Activated CD4-positive, alpha-beta T cell treated with anti-CD3 and anti-CD28 coated beads for 48 hours (primary cell): ENCODE measurements around the gene AFTPH.

ENCODE experiments used
- DNase-seq: peaks from one replicate; pipeline ENCODE4 v3.0.0-alpha.2; 2020

AFTPH gene

DNA sequence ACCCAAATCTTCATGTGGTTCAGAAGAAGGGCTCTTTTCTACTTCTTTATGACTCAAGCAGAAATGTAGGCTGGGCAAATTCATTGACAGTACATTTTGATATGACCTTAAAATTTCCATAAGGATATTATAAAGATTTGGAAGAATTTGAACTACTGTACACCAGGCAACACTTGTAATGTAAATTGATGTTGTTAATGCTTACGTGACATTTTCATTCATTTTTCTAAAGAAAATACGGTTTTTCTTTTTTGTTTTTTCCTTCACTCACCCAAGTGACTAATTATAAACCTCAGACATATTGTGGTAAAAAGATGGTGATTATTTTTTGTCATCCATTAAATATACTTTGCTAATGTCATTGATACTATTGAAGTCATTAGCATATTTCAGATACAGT, 17.4 kb downstream of the AFTPH start:
- no peak for DNase-seq

DNA sequence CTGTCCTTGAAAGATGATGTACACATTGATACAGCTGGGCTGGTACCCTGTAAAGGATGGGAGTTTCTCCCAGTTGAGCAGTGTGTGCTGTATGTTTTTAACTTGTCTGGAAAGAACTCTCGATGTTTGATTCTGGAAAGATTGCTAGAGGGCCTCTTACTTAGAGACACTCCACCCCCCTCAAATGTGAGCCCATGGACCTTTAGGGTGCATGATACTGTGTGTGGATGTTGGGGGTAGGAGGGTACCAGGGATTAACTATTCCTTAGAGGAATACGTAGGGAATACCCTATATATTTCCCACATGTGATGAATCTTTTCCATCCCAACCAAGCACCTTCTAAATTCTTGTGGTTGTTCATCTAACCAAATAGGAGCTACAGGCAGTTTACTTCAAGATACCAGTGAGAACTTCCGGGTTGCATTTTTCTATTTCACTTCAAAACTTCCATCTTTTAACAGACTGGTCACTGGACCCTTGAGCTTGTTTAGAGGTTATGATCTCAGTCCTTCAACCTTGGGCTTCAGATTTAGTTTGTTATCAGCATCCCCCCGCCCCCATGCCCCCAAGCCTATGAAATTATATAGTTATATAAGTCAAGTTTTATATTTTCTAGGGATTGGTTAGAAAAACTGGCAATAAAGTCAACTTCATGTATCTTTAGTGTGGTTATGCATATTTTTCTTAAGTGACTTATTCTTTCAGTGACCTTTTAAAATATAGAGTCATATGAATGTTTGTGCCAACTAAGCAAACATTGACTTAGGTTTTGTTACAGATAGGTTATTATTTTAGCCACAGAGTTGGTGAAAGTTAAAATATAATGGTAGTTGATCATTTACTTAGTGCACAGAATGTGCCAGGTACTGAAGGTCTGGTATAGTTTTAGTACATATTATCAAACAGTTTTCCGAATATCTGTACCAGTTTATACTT, 18.2 kb downstream of the AFTPH start:
- no peak for DNase-seq

DNA sequence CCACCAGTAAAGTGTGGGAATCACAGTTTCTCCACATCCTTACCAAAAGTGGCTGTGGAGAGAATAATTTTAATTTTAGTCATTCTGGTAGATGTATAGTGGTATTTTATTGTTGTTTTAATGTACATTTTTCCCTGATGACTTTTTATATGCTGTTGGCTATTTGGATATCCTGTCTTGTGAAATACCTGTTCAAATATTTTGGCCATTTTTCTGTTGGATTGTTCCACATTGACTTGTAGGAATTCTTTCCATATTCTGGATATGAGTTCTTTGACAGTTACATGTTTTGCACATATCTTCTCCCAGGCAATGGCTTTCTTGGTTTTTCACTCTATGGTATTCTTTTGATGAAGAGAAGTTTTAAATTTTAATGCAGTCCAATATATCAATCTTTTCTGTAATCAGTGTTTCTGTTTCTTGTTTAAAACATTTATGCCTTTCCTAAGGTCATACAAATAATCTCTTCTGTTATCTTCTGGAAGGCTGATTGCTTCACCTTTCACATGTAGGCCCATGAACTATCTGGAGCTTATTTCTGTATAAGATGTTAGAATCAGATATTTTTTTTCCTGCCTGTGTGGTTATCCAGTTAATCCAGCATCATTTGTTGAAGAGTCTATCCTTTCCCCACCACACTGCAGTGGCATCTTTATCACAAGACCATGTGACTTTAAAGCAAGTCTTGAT, 19.0 kb downstream of the AFTPH start:
- DNase-seq = no peak

DNA sequence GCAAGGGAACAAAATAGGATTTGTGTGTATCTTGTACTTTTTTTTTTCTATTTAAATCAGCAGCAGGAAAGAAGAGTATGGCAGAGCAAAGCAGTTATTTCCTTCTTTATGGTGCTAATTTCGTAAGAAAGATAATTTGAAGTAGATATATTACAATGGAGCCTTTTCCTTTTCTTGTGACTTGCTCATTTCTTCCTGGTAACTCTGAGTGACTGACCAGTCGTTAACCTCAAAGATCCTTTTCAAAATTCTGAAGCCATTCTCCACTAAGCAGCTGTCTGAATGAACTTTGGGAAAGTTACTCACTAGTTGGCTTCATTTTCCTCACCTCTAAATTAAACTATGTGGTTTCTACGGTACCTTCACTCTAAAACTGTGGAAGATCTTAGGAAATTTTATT, 24.6 kb downstream of the AFTPH start:
- DNase-seq = no peak

- DNase-seq = no peak
These were observed 25.9 kb downstream of the AFTPH start for GRCh38 chr2:64550042-64550441.

GRCh38 chr2:64551851-64552250, 27.7 kb downstream of the AFTPH start:
- DNase-seq = no peak

DNA sequence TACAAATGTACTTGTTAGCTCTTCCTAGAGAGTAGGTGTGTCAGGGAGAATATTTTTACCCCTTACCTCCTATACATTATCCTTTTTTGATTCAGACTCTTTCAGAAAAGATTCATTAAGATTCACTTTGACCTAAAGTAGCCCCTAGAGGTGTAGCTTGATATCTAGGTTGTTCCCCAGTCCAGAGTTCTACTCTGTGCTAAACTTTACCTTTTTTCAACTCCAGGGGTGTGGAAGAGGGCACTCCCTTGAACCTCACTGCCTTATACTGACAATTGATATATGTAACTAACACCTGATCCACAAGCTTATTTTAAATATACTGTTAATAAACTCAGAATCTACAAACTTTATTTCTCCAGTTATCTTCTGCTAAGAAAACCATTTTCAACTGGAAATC, 30.0 kb downstream of the AFTPH start:
- no peak for DNase-seq

- DNase-seq = no peak
These were observed 34.4 kb downstream of the AFTPH start for GRCh38 chr2:64558445-64559081.

DNA sequence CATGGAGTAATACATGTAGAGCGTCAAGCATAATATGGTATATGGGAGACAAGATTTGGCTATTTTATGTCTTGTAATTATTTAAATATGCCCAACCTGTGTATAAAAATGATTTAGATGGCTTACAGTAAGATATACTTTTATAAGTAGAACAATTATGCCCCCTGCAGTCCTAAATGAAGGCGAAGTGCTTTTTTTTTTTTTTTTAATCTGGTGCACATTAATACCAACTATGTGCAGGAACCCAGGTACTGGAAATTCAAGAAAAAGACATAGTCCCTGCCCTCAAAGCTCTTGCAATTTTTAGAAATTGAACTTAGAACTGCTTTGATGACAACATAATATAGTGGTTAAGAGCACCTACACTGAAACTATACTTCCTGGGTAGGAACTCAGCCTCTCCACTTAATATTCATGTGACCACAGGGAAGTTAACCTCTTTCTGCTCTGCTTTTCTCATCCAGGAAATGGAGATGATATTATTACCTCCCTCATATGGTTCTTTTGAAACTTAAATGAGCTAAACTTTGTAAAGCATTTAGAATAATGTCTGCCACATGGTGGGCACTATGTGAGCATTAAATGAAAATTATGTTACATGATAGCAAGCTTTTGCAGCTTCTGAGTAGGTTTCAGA, 38.1 kb downstream of the AFTPH start:
- DNase-seq = no peak

GRCh38 chr2:64563436-64563938, 39.4 kb downstream of the AFTPH start:
- DNase-seq = no peak

- no peak for DNase-seq
These were observed 42.0 kb downstream of the AFTPH start for GRCh38 chr2:64565949-64566710.

GRCh38 chr2:64567473-64567872, 43.3 kb downstream of the AFTPH start:
- DNase-seq = no peak

GRCh38 chr2:64568836-64569235, 44.7 kb downstream of the AFTPH start:
- no peak for DNase-seq

DNA sequence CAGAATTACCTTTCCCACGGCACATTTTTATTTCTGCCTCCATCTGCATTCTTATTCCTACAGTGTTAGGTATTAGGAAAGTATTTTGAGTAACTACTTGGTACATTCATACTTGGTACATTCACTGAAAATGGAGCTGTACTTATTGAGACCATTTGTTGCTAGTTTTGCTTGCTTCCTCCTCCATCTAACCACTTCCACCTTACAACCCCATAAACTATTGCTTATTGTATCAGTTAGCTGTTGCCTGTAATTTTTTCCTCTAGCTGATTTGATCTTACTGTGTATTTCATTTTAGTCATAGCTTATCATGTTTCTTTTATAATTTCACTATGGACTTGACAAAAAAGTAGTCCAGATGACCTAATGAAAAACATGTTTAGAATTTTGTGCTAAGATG, 50.7 kb downstream of the AFTPH start:
- no peak for DNase-seq

- DNase-seq = no peak
These were observed 56.9 kb downstream of the AFTPH start for GRCh38 chr2:64581018-64581417.

- DNase-seq = no peak
These were observed 57.8 kb downstream of the AFTPH start for GRCh38 chr2:64581777-64582539.

GRCh38 chr2:64582774-64583340, 58.7 kb downstream of the AFTPH start:
- no peak for DNase-seq

DNA sequence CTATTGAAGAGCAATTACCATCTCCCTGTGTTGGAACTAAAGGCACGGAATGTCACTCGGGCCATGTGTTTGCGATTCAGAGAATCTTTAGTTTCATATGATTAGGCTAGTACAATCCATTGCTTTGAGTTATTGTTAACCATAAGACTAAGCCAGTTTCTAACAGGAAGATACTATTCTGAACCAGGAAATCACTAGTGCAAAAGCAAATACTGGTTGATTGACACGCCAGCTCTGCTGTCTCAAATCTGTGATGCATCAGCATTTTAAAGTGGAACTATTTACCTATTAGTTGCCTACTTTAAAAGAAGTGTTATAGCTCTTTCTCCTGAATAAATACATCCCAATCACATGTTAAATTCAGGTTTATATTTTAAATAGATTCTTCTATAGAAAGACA, 61.9 kb downstream of the AFTPH start:
- DNase-seq = no peak

GRCh38 chr2:64586883-64587481, 62.9 kb downstream of the AFTPH start:
- DNase-seq = no peak

DNA sequence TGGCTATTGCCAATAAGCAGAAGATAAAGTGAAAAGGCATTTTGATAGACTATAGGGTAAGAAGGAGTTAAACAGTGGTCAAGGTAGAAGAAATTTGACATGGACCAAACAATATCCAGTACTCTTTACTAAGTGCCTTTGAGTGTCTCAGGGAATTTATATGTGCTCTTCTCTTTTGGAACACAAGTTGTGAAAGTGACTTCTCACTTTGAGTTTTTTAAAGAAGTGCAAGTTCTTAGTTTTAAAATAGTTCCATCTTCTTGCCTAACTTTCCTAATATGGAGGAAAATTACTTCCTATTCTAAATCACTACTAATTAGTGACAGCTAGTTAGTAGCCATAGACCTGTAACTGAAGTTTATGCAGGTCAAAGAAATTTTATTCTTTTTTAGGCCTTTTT, 63.4 kb downstream of the AFTPH start:
- no peak for DNase-seq

GRCh38 chr2:64591188-64591587, 67.1 kb downstream of the AFTPH start:
- no peak for DNase-seq
